RCC 7860 (cell line): Measurements from ENCODE around the gene TPR.
"Not testable (repeated sequence)": the region's sequence is repeated elsewhere in the genome, so short reads cannot be mapped to it uniquely, and the experiment has no call there.

Experiments
- DNase-seq: peaks from one replicate; pipeline ENCODE4 v3.0.0-alpha.2; 2015; ENCODE audit warnings: low spot score
- FAIRE-seq: peaks from 2 replicates; lab custom pipeline; 2012; peaks lifted over from hg19 to GRCh38; lab: Jason Lieb, UNC

Gene TPR

DNA sequence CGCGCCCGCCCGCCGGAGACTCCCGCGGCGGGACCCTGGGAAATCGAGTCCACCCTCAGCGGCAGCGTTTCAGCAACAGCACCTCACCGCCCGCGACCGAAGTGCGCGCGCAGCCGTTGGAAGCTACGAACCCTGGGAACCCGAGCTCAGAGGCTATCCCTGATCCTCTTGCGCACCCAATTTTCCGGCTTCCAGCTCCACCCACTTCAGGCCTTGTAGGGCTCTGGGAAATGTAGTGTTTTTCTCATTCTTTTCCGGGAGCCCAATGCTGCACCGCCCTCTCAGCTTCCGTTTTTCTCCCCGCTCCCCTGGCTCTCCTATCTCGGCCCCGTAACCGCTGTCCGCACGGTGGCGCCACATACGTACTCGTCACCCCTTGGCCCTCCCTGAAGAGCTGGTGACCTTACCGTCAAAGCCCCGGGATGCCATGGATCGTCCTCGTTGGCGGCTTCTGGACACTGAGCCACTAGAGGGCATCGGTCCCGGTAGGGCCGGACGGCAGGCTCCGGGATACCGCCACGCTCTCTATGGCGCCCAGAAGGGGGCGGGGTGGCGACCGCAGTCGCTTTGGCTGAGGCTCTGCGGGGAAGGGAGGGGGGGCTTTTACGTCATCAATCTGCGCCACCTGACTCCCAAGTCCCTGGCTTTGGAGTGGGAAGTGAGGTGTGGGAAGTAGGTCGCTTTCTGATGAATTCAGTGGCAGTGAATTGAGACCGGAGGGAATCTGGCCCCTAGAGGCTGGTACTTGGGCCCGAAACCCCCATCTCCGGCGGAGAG is at the start of gene TPR, which contains the start of gene ODR4:
TPR (minus strand) TSS at position 102 of the 777 bp plus-strand sequence. CDS start 225 bp downstream, outside the sequence.
ODR4 (plus strand) TSS at position 687 of the 777 bp plus-strand sequence. CDS start 3,948 bp downstream, outside the sequence.
- FAIRE-seq (peak; percentile 90), DNase-seq (peak; percentile 98)

DNA sequence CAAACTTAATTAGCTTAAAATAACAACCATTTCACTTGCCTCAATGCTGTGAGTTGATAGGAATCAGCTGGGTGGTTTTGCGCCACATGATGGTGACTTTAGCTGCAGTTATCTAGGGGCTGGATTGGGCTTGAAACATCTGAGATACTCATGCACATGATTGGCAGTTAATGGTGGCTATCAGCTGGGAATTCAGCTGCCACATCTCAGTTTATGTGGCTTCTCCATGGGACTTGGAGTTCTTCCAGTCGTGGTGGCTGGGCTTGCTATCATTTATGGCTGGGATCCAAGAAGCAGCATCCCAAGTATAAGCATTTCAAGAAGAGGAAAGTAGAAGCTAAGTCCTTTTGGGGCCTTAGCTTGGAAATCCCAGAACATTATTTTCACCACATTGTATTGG is 49.5 kb upstream of the TPR start:
- no peak for DNase-seq
- FAIRE-seq, result no peak

DNA sequence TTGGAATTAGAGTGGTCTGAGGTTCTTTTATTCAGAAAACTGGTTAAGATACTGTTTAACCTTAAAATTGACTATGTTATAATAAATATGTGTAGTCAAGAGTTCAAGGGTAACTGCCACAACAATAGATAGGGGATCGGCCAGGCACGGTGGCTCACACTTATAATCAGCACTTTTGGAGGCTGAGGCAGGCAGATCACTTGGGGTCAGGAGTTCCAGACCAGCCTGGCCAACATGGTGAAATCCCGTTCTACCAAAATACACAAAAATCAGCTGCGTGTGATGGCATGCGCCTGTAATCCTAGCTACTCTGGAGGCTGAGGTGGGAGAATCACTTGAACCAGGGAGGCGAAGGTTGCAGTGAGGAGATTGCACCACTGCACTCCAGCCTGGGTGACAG is 46.4 kb upstream of the TPR start:
- FAIRE-seq (no peak), DNase-seq (no peak)

DNA sequence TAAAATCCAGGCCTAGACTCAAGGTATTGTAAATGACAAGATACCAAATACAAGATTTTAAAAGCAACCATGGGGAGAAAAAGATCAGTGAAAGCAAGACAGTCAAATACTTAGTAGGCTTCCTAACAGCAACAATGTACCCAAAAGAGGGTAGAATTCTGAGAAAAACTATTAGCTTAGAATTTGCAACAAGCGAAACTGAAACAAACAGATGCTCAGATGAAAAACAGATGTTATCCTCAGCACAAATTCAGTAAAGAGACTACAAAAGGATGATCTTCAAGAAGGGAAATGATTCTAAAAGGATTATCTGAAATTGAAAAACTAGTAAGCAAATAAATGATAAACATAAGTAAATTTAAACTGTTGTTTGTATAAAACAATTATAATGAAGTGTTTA is 45.9 kb upstream of the TPR start:
- DNase-seq (no peak), FAIRE-seq (peak; percentile 12)

DNA sequence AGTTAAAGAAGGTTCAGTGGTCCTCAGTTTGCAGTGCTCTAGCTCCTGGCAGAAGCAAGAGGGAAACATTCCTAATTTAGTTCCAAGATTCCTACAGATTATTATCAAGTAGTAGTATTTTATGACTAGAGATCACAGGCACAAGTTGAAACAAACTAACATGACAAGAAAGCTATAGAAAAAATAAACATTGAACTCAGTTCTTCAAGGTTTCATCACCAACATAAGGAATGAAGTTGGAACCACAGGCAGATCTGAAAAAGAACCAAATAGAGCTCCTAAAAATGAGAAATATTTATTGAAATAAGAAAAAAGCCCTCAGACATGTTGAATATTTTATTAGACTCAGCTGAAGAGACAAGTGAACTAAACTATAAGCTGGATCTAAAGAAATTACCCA is 45.3 kb upstream of the TPR start:
- FAIRE-seq (no peak), DNase-seq (no peak)

DNA sequence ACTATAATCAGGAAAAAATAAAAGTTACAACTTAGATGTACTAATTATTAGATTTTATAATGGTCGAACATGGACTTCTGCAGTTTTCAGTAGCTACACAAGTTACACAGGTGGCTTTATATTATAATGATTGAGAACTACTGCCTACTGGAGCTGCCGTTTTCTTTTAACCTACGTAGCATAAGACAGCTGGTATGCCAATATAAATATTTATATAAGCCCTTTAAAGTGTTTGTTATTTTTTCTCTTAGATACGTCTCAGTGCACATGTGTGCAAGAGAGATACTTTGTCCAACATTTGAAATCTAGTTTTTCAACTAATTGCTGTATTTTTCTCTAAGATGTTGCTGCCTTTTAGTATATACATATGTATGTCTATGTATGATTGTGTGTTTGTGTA is 43.5 kb upstream of the TPR start:
- DNase-seq, result no peak
- no peak for FAIRE-seq

DNA sequence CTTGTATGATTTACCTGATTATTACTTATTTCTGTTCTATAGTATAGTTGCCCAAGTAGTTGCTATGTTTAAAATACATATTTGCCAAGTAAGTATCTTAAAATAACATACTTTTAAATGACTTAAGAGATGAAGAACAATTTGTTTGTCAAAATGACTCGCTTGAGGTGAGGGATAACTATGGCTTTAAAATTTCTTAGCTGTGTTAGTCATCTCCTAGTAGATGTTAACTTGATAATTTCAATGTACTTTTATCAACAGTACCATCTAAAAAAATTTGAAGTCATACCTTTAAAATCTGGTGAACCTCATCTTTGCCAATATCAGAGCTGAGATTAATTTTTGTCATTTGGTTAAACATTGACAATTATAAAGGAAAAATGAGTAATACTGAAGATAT is 38.3 kb upstream of the TPR start:
- FAIRE-seq (peak; percentile 54), DNase-seq (no peak)

DNA sequence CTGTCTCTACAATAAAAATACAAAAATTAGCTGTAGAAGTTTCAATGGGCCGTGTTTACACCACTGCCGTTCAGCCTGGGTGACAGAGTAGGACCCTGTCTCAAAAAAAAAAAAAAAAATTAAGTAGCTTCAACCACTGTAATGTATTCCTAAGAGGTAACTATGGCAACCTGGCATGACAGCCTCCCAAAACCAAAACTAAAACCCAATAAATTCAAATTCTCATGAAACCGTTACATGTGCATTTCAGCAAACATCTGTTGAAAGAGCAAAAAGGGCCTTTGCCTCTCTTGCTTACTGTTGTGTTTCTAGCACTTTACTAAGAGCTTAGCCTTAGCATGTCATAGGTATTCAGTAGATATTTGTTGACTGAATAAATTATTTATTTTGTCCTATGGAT is 34.0 kb upstream of the TPR start:
- FAIRE-seq, result no peak
- no peak for DNase-seq

DNA sequence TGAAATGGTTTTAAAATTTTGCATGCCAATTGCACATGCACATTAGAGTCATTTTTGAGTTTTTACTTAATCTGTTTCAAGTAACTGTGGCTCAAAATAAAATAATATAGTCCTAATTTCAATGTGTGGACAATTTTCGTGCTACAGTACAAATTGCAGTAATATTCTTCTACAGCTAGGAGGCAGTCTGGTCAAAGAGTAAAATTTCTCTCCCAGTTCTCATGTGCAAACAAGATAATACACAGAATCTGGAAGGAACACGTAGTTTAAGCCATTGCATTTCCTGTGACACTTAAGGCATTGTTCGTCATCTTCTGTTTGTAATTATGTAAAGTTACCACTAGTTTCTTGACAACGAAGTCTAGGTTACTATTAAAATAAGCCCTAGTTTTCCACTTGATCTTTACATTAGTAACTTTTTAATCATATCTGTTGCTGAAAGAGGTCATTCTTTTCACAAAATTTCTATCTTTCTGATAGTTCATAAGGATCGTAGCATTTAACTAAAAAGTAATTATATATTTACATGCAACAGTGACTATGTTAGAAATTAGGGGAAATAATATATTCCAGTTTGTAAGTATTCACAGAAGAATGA is 29.5 kb upstream of the TPR start:
- FAIRE-seq, result peak; percentile 15
- DNase-seq, result peak; percentile 23

DNA sequence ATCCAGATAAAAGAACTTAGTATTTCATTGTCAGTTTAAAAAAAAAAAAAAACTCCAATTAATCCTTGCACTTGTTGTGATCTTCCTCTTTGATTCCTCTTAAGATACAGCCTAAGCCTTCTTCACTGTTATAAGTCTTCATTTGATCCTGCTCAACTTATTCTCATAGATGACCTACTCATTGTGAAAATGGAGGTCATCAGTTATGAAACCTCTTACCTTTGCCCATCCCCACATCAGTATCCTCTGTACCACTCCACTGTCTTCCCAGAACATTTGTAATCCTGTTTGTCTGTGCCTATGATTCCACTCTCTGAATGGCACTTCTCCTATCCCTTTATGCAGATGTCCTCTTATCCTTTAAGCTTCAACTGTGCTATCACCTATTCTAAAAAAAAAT is 28.6 kb upstream of the TPR start:
- FAIRE-seq (no peak), DNase-seq (no peak)

DNA sequence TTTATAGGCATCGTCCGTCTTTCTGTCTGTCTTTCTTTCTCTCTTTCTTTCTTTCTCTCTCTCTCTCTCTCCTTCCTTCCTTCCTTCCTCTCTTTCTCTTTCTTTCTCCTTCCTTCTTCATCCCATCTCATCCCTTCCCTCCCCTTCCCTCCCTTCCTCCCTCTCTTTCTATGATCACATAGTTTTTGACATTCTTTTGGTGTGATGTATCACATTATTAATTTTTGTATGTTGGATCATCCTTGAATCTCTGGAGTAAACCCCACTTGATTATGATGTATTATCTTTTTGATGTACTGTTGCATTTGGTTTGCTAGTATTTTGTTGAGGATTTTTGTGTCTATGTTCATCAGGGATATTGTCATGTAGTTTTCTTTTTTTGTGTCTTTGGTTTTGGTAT is 26.4 kb upstream of the TPR start:
- not testable (repeated sequence) for FAIRE-seq

DNA sequence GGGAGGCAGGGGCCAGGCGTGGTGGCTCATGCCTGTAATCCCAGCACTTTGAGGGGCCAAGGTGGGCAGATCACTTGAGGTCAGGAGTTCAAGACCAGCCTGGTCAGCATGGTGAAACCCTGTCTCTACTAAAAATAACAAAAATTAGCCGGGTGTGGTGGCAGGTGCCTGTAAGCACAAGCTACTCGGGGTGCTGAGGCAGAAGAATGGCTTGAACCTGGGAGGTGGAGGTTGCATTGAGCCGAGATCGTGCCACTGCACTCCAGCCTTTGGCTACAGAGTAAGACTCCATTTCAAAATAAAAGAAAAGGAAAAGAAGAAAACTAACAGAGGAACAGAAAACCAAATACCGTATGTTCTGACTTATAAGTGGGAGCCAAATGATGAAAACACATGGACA is 17.7 kb upstream of the TPR start:
- DNase-seq, FAIRE-seq: not testable (repeated sequence)

More for the DNA sequence above, 26.4 kb upstream of the TPR start:
- not testable (repeated sequence) for DNase-seq

DNA sequence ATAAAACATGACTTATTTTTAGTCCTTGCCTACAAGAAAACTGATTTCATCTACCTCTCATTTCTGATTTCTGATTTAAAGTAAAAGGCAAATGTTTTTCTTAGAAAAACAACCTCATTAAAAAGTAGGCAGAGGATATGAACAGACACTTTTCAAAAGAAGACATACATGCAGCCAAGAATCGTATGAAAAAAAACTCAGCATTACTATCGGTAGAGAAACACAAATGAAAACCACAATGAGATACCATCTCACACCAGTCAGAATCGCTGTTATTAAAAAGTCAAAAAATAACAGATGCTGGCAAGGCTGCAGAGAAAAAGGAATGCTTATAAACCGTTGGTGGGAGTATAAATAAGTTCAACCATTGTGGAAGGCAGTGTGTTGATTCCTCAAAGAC is 16.8 kb upstream of the TPR start:
- FAIRE-seq, result no peak
- DNase-seq, result no peak

DNA sequence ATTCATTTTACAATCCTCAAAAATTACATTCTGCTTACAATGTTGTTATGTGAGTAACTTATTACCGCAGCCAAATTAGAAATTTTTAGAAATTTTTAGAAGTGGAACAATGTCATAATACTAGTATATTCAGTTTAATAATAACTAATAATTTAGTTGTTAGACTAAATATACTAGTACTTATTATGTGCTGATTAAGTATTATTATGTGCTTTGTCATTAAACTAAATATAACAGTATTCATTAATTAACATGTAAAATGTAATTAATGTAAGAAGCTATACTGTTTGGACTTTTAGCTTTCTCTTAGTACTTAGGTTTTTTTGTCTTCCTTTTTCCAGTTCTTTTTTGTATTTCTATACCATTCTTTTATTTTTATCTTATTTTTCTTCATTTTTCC is 15.9 kb upstream of the TPR start:
- FAIRE-seq (no peak), DNase-seq (no peak)

DNA sequence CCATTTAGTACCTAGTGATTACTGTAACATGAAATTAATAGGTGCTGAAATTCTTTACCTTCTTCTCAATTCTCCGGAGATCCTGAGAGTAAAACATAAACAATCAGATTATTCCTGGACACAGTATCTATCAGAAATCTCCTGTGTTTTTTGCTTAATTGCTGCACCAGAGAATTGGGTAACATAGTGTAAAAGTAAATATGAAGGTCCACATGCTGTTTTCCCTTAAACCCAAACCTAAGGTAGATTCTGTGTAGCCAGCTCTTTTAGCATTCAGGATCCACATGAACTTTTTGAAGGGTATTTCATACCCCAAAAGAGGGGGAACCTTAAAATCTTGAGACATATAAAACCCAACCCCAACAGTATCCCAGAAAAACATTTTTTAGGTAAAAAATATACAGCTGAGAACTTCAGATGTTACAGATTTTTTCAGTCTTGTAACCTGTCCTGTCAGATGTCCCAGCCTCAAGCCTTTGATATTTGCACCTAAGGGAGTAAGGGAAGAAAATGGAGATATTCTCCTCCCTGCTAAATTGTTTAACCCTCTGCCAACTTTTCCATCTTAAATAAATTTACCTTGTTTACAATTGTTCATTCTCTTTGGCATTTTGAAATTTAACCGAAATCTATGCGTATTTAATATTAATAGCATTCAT is 11.8 kb upstream of the TPR start:
- FAIRE-seq, result no peak
- no peak for DNase-seq

DNA sequence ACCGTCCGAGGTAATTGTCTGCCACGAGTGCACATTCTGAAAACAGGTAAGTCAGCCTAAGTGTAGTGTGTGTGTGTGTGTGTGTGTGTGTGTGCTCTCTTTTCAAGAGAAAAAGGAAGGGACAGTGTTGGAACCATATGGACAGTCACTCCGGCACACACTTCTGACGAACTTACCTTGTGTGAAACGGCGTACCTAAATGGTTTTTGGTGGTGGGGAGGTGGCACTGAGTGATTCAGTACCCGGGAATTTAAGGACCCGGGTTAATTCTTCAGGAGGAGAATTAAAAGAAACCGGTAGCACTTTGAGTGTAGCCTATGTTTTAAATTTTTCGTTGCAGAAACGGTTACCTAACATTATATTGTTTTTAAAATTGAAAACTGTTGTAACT is 871 bp upstream of the TPR start:
- no peak for FAIRE-seq
- DNase-seq, result no peak

DNA sequence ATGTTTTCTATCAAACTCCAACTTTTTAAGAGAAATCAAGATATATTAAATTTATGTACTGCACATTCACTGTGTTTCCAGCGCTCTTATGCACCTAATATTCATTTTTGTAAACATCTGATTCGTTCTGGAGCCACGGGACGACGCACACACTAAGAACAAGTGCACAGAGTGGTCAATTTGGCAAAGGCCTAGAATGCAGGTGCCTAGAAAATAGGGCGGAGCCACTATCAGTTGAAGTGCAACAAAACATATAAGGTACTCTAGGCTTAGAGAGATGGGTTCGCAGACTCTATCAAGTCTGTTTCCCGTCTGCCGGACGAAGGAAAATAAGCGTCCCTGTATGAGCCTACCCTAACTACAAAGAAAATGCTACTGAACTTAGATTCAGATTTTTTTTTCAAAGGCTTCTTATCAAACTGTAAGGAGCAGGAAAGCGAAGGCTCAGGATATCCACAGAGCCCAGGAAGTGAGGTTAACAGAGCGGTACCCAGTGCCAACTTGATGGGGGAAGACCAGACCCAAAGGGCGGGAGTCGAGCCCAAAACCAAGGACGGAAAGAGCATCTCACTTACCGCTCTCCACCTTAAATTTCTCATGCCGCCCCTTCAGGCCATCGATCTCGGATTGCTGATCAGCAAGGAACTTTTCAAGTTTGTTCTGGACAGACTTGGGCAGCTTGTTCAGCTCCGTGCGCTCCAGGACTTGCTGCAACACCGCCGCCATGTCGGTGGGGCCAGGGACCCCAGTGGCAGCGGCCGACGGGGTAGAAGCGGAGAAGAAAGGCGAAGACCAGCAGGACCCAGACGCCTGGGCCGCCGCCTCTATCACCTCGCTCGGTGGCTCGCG is 526 bp downstream of the TPR start:
- FAIRE-seq, result no peak
- DNase-seq, result peak; percentile 11

DNA sequence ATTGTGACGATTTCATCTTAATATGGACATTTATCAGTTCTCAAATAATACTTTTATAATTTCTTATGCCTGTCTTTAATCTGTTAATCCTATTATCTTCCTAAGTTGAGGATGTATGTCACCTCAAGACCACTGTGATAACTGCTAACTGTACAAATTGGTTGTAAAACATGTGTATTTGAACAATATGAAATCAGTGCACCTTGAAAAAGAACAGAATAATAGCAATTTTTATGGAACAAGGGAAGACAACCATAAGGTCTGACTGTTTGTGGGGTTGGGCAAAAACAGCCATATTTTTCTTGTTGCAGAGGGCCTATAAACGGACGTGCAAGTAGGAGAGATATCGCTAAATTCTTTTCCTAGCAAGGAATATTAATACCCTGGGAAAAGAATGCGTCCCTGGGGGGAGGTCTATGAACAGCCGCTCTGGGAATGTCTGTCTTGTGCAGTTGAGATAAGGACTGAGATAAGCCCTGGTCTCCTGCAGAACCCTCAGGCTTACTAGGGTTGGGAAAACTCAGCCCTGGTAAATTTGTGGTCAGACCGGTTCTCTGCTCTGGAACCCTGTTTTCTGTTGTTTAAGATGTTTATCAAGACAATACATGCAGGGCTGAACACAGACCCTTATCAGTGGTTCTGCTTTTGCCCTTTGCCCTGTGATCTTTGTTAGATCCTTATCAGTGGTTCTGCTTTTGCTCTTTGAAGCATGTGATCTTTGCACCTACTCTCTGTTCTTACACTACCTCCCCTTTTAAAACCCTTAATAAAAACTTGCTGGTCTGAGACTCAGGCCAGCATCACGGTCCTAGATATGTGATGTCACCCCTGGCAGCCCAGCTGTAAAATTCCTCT is 27.0 kb downstream of the TPR start:
- not testable (repeated sequence) for DNase-seq, FAIRE-seq

DNA sequence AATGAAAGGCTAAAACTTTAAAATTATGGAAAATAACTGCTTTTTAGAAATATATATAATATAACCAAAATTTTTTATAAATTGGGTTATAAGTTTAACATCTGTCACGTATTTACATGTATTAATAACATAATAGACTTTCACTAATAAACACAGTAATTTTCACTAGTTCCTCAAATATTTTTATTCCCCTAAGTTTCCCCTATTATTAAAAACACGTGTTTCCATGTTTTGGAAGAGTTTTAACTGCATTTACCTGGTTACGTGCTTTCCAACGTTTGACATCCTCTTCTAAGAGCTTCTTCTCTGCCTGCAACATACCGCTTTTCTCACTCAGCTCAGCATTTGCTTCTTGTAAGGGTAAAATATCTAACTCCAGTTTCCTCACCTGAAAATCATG is 34.3 kb downstream of the TPR start:
- no peak for FAIRE-seq
- no peak for DNase-seq

DNA sequence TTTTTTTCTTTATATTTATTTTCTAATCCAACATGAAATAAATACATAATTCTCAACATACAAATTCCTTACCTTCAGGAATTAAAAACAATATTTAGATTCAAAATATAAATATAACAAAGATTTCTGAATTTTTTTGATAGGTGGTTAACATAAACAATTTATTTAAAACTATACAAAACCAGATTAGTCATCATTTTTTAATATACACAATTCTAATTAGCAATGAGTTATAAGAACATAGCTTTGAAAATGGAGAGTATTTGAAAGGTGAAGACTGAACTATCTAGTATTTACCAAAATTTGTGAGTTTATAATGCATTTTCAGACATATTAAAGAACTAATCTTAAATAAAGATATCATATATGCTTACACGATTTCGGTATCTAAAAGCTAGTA is 37.5 kb downstream of the TPR start:
- DNase-seq, result no peak
- FAIRE-seq, result peak; percentile 65
